Neuronal stem cell (in vitro differentiated cells): ENCODE measurements around the gene CYP2C9. TPM values are rescaled to one million over a fixed set of nuclear protein-coding genes. Genes with fewer than 3 reads are reported as not detected.
"Not testable (repeated sequence)": the region's sequence is repeated elsewhere in the genome, so short reads cannot be mapped to it uniquely, and the experiment has no call there.

ENCODE experiments used
- DNase-seq: peaks from one replicate; pipeline ENCODE4 v3.0.0-alpha.2; 2013; ENCODE audit warnings: low spot score
- H2AFZ ChIP-seq: one replicate; pipeline ENCODE4 v1.6.1; 2013; ENCODE audit warnings: mild to moderate bottlenecking, low read length, inconsistent platforms
- H2AK5ac ChIP-seq: 2 replicates; pipeline ENCODE4 v1.6.1; 2013; ENCODE audit warnings: low read depth, mild to moderate bottlenecking, inconsistent platforms, low read length, moderate library complexity, mixed read lengths
- H2BK120ac ChIP-seq: 2 replicates; pipeline ENCODE4 v1.6.1; 2013; ENCODE audit warnings: low read depth, mild to moderate bottlenecking, inconsistent platforms, low read length, moderate library complexity, mixed read lengths
- H2BK12ac ChIP-seq: one replicate; pipeline ENCODE4 v1.6.1; 2013; ENCODE audit warnings: low read length, inconsistent platforms
- H2BK15ac ChIP-seq: 2 replicates; pipeline ENCODE4 v1.6.1; 2013; ENCODE audit warnings: mild to moderate bottlenecking, low read length, inconsistent platforms, mixed read lengths
- H2BK5ac ChIP-seq: one replicate; pipeline ENCODE4 v1.6.1; 2013; ENCODE audit warnings: inconsistent platforms, mild to moderate bottlenecking, low read length, moderate library complexity
- H3K14ac ChIP-seq: one replicate; pipeline ENCODE4 v1.6.1; 2013; ENCODE audit warnings: low read length, inconsistent platforms
- H3K18ac ChIP-seq: 2 replicates; pipeline ENCODE4 v1.6.1; 2013; ENCODE audit warnings: low read length, inconsistent platforms
- H3K23ac ChIP-seq: 2 replicates; pipeline ENCODE4 v1.6.1; 2013; ENCODE audit warnings: low read depth, mild to moderate bottlenecking, mixed read lengths, low read length, inconsistent platforms; ENCODE audit not compliant: poor library complexity
- H3K27ac ChIP-seq: replicated peaks from 3 replicates; pipeline ENCODE4 v1.5.1; 2013; ENCODE audit warnings: low read length, inconsistent platforms
- H3K27me3 ChIP-seq, 3 experiments: 2 replicates each; pipeline ENCODE4 v1.6.1; 2013; ENCODE audit warnings: low read length in 3 of 3, mild to moderate bottlenecking in 2 of 3, inconsistent platforms in 1 of 3, low read depth in 1 of 3, mixed read lengths in 1 of 3, moderate library complexity in 1 of 3; ENCODE audit not compliant: control insufficient read depth in 3 of 3, insufficient read depth in 3 of 3
- H3K36me3 ChIP-seq, 2 donors: replicated peaks in 1 of 2; 2 replicates each; pipeline ENCODE4 v1.6.1; 2013; ENCODE audit warnings: low read length in 2 of 2; ENCODE audit not compliant: control insufficient read depth in 2 of 2, insufficient read depth in 2 of 2
- H3K4ac ChIP-seq: 2 replicates; pipeline ENCODE4 v1.6.1; 2013; ENCODE audit warnings: inconsistent platforms, mild to moderate bottlenecking, low read length, moderate library complexity
- H3K4me1 ChIP-seq, 2 donors: 1 replicate in 1 of 2; 2 replicates in 1 of 2; pipeline ENCODE4 v1.6.1; 2013; ENCODE audit warnings: low read length in 2 of 2, low read depth in 1 of 2; ENCODE audit not compliant: control insufficient read depth in 2 of 2, insufficient read depth in 1 of 2
- H3K4me2 ChIP-seq: one replicate; pipeline ENCODE4 v1.6.1; 2013; ENCODE audit warnings: mild to moderate bottlenecking, low read length, inconsistent platforms; ENCODE audit not compliant: insufficient read depth, poor library complexity, severe bottlenecking
- H3K4me3 ChIP-seq, 2 donors: 2 replicates each; pipeline ENCODE4 v1.5.1; 2013; ENCODE audit warnings: low read length in 2 of 2, mild to moderate bottlenecking in 2 of 2, inconsistent platforms in 1 of 2, moderate library complexity in 1 of 2
- H3K79me1 ChIP-seq: one replicate; pipeline ENCODE4 v1.6.1; 2013; ENCODE audit warnings: low read depth, mild to moderate bottlenecking, inconsistent platforms, low read length, moderate library complexity
- H3K9ac ChIP-seq: one replicate; pipeline ENCODE4 v1.6.1; 2013; ENCODE audit warnings: mild to moderate bottlenecking, low read depth, low read length, inconsistent platforms; ENCODE audit not compliant: poor library complexity
- H3K9me3 ChIP-seq, 2 donors: replicated peaks in 1 of 2; 2 replicates each; pipeline versions ENCODE3 to v1.6.1; 2013; ENCODE audit warnings: low read length in 2 of 2, mild to moderate bottlenecking in 2 of 2, inconsistent platforms in 1 of 2, low read depth in 1 of 2, mixed read lengths in 1 of 2, moderate library complexity in 1 of 2; ENCODE audit not compliant: control insufficient read depth in 2 of 2, insufficient read depth in 1 of 2
- H4K8ac ChIP-seq: one replicate; pipeline ENCODE4 v1.6.1; 2013; ENCODE audit warnings: low read depth, mild to moderate bottlenecking, inconsistent platforms, low read length, moderate library complexity
- H4K91ac ChIP-seq: one replicate; pipeline ENCODE4 v1.6.1; 2013; ENCODE audit warnings: low read length, low read depth, mild to moderate bottlenecking, inconsistent platforms; ENCODE audit not compliant: poor library complexity
- WGBS, 2 donors: extraction: QIAGEN DNeasy Blood & Tissue Kit; methylation state at CpG; one replicate each; pipeline ENCODE4 v1.1.7; 2013; ENCODE audit warnings: missing lambda C conversion rate in 2 of 2, mixed read lengths in 1 of 2; ENCODE audit not compliant: insufficient read length in 2 of 2, insufficient replicate concordance in 1 of 2; ENCODE audit errors: extremely low coverage in 2 of 2; 5-methylcytosine and 5-hydroxymethylcytosine counted together
- polyA plus RNA-seq, 2 experiments: library from polyadenylated mRNA; stranded (reverse); fragments of 200-250 nt; gene quantifications; one replicate each; pipeline ENCODE4 v1.2.3, GENCODE V29; 2013

CYP2C9 gene
- not detected for polyA plus RNA-seq (2013, experiment 1 of 2)
- not detected for polyA plus RNA-seq (2013, experiment 2 of 2)

- Histone ChIP-seq H3K4me3 (no peak within 1 kb of the TSS), H2BK5ac (no peak within 1 kb of the TSS)
Measured at GRCh38 chr10:94938383-94938782, at the start of gene CYP2C9. CYP2C9 (plus strand) TSS chr10:94938658; CDS start chr10:94938683, 25 bp downstream.

GRCh38 chr10:94889123-94889522, 49.3 kb upstream of the CYP2C9 start:
- Histone ChIP-seq H4K91ac (no peak overlapping the region), H3K14ac (no peak overlapping the region), H2BK5ac (no peak overlapping the region), H3K4me2 (no peak overlapping the region), H3K27me3 (no peaks in the 10 kb centered on the region), H3K4ac (no peak overlapping the region), H3K79me1 (peaks cover 2% of the 10 kb centered on the region), H3K4me1 (no peaks in the 10 kb centered on the region), H2AFZ (no peak overlapping the region), H2AK5ac (no peak overlapping the region), H3K36me3 (no peaks in the 10 kb centered on the region), H2BK120ac (no peak overlapping the region), H2BK15ac (no peak overlapping the region), H2BK12ac (no peak overlapping the region), H3K9me3 (no peaks in the 10 kb centered on the region), H3K23ac (no peak overlapping the region), H3K9ac (no peak overlapping the region), H3K4me3 (no peak overlapping the region), H3K27ac (no peak overlapping the region), H3K18ac (no peak overlapping the region), H4K8ac (no peak overlapping the region)
- DNase-seq: no peak
- WGBS, 2 donors: no CpG with 5 or more reads among the region's 3 CpGs

More at GRCh38 chr10:94938383-94938782, at the start of gene CYP2C9:
- H3K4me1 ChIP-seq: no peaks in the 10 kb centered on the region
- no peak within 1 kb of the TSS for H3K18ac ChIP-seq
- H3K9me3 ChIP-seq: no peaks in the 10 kb centered on the region
- no peaks in the 10 kb centered on the region for H3K27me3 ChIP-seq
- H2BK15ac ChIP-seq: no peak within 1 kb of the TSS
- WGBS, 2 donors: no CpG with 5 or more reads among the region's 2 CpGs
- DNase-seq: no peak
- H4K91ac ChIP-seq: no peak within 1 kb of the TSS
- no peak within 1 kb of the TSS for H3K14ac ChIP-seq
- no peak within 1 kb of the TSS for H2BK120ac ChIP-seq
- no peak within 1 kb of the TSS for H3K27ac ChIP-seq
- no peak within 1 kb of the TSS for H2BK12ac ChIP-seq
- no peaks in the 10 kb centered on the region for H3K36me3 ChIP-seq
- no peak within 1 kb of the TSS for H2AK5ac ChIP-seq
- H4K8ac ChIP-seq: no peak within 1 kb of the TSS
- H3K4ac ChIP-seq: no peak within 1 kb of the TSS
- no peaks in the 10 kb centered on the region for H3K79me1 ChIP-seq
- no peak within 1 kb of the TSS for H3K9ac ChIP-seq
- no peak within 1 kb of the TSS for H3K23ac ChIP-seq
- H2AFZ ChIP-seq: no peak within 1 kb of the TSS
- no peak within 1 kb of the TSS for H3K4me2 ChIP-seq

- H3K9ac ChIP-seq: no peak overlapping the region
- no peak for DNase-seq
Measured at GRCh38 chr10:94890264-94891022, 48.0 kb upstream of the CYP2C9 start.

GRCh38 chr10:94898414-94898813, 40.0 kb upstream of the CYP2C9 start:
- not testable (repeated sequence) for H2BK12ac ChIP-seq, H2BK15ac ChIP-seq, H3K4me1 ChIP-seq, H3K27me3 ChIP-seq, H3K4me2 ChIP-seq, H3K18ac ChIP-seq, H3K23ac ChIP-seq, H3K4ac ChIP-seq, H2AFZ ChIP-seq, H3K27ac ChIP-seq, H3K79me1 ChIP-seq, H3K36me3 ChIP-seq, H3K14ac ChIP-seq, H3K9me3 ChIP-seq, DNase-seq, H3K9ac ChIP-seq, H2AK5ac ChIP-seq, H3K4me3 ChIP-seq, H2BK120ac ChIP-seq, H2BK5ac ChIP-seq, H4K8ac ChIP-seq, H4K91ac ChIP-seq
- no CpG with 5 or more reads among the region's 7 CpGs for WGBS, 2 donors

More at GRCh38 chr10:94890264-94891022, 48.0 kb upstream of the CYP2C9 start:
- Histone ChIP-seq H3K27me3 (no peaks in the 10 kb centered on the region), H2AFZ (no peak overlapping the region), H3K14ac (no peak overlapping the region), H3K36me3 (no peaks in the 10 kb centered on the region), H2BK120ac (no peak overlapping the region), H2BK5ac (no peak overlapping the region), H4K91ac (no peak overlapping the region), H2BK12ac (no peak overlapping the region), H2AK5ac (no peak overlapping the region), H3K9me3 (no peaks in the 10 kb centered on the region), H3K4ac (no peak overlapping the region), H3K4me2 (no peak overlapping the region), H4K8ac (no peak overlapping the region), H3K27ac (no peak overlapping the region), H3K79me1 (peaks cover 2% of the 10 kb centered on the region), H2BK15ac (no peak overlapping the region), H3K4me1 (no peaks in the 10 kb centered on the region), H3K18ac (no peak overlapping the region), H3K4me3 (no peak overlapping the region), H3K23ac (no peak overlapping the region)
- WGBS, 2 donors: no CpG with 5 or more reads among the region's 4 CpGs
